Activated T-cell treated with anti-CD3 and anti-CD28 coated beads, Interleukin-2, amount 50 U/mL, for 48 hours (primary cell): ENCODE data around the gene DOCK7.
"Not testable (repeated sequence)": the region's sequence is repeated elsewhere in the genome, so short reads cannot be mapped to it uniquely, and the experiment has no call there.

Experiments
- DNase-seq, 2 experiments: peaks; one replicate each; pipeline ENCODE4 v3.0.0-alpha.2; 2020

The DOCK7 gene, protein sequence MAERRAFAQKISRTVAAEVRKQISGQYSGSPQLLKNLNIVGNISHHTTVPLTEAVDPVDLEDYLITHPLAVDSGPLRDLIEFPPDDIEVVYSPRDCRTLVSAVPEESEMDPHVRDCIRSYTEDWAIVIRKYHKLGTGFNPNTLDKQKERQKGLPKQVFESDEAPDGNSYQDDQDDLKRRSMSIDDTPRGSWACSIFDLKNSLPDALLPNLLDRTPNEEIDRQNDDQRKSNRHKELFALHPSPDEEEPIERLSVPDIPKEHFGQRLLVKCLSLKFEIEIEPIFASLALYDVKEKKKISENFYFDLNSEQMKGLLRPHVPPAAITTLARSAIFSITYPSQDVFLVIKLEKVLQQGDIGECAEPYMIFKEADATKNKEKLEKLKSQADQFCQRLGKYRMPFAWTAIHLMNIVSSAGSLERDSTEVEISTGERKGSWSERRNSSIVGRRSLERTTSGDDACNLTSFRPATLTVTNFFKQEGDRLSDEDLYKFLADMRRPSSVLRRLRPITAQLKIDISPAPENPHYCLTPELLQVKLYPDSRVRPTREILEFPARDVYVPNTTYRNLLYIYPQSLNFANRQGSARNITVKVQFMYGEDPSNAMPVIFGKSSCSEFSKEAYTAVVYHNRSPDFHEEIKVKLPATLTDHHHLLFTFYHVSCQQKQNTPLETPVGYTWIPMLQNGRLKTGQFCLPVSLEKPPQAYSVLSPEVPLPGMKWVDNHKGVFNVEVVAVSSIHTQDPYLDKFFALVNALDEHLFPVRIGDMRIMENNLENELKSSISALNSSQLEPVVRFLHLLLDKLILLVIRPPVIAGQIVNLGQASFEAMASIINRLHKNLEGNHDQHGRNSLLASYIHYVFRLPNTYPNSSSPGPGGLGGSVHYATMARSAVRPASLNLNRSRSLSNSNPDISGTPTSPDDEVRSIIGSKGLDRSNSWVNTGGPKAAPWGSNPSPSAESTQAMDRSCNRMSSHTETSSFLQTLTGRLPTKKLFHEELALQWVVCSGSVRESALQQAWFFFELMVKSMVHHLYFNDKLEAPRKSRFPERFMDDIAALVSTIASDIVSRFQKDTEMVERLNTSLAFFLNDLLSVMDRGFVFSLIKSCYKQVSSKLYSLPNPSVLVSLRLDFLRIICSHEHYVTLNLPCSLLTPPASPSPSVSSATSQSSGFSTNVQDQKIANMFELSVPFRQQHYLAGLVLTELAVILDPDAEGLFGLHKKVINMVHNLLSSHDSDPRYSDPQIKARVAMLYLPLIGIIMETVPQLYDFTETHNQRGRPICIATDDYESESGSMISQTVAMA (N-terminal part only)

DNA sequence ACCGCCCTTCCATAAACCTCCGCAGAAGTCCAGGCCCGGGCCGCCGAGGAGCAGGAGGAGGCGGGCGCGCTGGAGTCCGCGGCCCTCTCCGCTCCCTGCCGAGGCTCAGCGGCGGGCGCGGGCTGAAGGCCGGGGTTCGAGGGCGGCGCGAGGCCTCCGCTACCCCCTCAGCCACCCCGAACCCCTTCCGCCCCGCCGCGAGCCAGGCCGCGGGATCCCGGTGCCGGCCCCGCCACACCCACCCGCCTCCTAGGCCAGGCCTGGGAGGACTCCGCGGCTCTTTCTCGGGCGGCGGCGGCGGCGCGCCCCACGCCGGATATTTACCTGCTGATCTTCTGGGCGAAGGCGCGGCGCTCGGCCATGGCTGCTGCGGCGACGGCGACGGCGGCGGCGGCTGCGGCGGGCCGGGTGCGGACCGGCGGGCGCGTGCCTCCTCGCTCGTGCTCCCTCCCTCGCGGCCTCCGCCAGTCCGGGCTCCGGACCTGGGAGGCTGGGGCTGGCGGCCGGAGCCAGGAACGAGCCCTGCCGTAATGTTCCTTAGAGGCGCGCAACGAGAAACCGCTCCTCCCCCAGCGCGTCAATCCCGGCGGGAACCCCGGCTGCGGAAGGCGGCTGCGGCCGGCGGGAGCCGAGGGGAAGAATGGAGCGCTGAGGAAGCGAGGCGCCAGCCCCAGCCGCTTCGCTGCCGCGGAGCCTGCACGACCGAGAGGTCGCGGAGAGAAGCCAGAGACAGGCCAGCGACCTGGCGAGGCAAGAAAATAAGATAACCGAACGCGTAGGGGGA, at the start of gene DOCK7:
TSS of gene DOCK7 (minus strand) at position 484 of the 784 bp plus-strand sequence. CDS start at position 362, 122 bp downstream.
- peak; percentile 62 to 73 for DNase-seq

DNA sequence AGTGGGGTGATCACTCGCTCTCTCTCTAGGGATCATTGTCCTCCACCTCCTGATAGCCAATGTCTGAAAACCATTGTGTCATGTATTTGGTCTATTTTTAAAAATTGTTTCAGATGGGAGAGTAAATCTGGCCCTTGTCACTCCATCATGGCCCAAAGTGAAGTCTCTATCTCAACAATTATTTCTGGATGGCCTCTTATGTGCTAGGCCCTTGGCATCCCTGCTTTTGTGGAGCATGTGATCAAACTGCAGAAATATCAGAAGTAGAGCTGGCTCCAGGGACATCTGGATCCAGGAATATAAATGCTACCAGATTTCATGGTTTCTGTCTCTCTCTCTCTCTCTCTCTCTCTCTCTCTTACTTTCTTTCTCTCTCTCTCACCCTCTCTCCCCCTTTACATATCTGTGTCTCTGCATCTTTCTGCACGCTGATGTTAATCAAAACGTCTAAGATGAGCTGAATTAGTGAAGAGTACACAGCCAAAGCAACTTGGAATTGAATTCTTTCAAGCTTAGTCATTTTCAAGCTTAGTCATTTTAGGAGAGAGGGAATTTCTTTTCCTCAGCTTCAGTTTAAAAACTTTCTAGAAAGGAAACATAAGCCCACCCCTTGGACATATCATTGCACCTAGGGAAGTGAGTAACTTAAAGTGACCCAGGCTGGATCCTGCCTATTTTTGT, 47.4 kb upstream of the DOCK7 start:
- no peak for DNase-seq

DNA sequence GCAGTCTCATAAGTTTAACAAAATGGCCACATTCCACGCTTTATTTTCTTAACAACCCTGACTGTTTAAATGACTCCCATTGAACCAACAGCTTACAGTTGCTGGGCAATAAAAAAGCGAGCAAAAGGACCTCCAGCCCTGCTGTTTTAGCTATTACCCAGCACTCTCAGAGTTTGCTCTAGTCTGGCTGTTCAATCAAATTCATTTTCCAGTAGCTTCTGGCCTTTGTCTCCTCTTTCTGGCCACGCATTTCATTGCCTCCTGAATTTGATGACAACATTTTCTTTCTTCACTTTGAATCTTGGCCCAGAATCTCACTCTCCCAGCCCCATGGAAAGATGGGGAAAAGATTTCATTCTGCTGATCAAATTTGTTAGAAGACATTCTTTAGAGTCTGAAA, 44.1 kb upstream of the DOCK7 start:
- no peak for DNase-seq

DNA sequence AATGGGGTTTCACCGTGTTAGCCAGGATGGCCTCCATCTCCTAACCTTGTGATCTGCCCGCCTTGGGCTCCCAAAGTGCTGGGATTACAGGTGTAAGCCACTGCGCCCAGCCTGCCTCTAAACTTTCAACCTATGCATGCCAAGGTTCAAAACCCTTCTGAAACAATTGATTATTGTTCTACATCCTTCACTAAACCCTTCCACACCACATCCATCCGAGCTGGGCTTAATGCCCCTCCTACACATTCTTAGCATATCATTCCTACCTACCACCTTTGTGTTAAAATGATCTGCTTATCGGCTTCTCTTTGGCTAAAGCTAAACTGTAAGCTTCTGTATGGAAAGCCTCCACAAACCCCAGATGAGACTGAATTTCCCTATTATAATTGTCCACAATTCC, 40.8 kb upstream of the DOCK7 start:
- DNase-seq: no peak

DNA sequence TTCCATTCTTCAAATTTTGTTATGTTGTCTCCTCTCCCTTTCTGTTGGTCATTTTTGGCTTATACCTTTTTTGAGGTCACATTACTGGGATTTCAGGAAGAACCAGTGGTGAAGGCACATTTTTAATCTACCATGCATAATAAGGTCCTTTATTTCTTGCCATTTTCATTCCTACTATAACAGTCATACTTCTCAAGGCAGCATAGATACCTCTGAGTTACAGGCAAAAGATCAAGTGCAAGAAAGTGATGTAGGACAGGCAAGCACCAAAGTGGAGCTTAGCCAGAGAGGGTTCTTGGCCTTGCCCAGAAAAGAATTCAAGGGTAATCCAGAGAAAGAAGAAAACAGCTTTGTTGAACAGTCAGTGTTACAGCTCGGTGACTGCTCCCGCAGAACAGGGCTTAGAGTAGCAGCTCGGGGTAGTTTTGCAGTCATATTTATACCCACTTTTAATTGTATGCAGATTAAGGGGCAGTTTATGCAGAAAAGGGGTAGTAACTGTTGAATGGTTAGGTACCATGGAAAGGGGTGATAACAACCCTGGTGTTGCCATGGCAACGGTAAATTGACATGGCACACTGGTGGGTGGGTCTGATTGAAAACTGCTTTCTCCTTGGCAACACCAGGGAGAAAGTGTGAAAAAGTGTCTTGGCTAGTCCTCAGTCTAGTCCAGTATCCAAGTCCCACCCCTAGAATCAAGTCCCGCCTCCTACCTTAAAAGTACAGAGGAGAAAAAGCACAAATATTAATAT, 39.6 kb upstream of the DOCK7 start:
- no peak for DNase-seq

DNA sequence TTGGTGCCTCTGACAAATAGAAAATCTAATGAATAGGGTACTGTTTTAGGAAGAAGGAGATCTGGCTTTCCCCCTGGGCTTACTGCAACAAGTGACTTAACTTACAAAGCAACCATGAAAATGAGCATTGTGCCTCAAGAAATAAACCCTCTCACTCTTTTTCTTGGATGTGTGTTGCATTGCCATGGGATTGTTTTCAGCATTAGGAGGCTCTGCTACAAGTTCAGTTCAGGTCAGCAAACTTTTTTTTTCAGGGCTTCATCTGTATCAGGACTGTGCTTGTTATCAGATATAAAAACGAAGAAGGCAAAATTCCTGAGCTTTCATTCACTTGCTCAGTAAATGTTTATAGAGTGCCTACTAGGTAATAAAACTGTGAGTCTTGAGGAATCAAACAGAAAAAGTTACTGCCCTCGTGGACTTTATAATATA, 37.8 kb upstream of the DOCK7 start:
- DNase-seq: no peak

DNA sequence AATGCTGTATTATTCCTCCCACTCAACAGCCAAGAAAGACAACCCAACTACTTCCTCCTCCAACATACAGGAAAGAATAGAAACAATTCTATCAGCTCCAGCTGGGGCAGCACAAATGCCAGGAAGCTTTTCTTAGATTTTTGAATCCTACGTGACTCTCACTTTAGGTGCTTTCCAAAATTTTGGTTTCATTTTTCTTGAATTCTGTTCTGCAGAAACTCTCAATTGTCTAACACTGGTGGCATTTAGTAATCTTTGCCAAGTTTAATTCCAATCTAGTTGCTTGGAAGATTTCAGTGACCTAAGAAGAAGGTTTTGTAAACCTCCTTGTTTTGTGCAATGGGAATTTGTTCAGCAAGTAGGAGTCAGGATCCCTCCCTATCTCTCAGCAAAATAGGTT, 37.1 kb upstream of the DOCK7 start:
- DNase-seq: no peak

DNA sequence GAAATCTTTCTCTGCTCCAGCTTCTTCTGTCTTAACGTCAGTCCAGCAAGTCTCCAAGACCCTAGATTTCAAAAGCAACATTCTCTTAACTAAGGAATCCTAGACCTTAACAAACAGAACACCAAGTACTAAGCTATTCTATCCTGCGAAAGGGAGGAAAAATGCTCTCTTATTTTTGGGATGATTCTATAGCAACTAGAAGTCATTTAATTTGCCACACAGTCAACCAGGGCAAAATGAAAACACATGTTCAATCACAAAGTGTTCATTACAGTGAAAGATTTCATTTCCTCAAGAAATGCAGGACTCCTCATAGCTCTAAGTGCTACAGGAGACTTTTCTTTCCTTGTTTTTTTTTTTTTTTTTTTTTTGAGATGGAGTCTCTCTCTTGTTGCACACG, 36.2 kb upstream of the DOCK7 start:
- no peak for DNase-seq

DNA sequence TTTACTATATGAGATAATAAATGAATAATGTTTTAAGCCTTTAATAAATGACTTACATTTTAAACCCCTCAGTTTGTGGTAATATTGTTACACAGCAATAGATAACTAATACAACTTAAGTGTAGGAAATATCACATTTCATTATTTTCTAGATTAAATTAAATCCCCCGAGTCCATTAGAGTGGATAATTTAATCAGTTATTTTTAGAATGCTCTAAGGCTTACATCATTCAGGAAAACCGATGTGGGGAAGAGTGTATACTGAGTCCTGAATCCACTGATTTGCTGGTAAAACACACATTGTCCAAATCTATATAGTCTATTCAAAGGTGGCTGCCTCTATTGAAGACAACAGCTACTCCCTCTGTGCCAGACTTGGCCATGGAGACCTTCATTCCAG, 35.7 kb upstream of the DOCK7 start:
- DNase-seq: no peak

DNA sequence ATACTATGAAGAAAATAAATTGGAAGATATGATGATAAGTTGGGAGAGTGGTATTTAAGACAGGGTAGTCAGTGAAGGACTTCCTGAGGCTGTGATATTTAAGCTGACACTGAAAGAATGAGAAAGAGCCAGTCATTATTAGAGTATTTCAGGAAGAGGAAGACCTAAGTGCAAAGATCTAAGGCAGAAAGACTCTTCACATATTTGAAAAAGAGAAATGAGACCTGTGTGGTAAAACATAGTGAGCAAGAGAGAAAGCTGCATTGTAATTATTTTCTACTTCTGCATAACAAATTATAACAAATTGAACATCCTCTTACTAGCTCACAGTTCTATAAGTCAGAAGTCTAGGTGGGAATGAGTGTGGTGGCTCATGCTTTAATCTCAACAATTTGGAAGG, 34.6 kb upstream of the DOCK7 start:
- no peak for DNase-seq

DNA sequence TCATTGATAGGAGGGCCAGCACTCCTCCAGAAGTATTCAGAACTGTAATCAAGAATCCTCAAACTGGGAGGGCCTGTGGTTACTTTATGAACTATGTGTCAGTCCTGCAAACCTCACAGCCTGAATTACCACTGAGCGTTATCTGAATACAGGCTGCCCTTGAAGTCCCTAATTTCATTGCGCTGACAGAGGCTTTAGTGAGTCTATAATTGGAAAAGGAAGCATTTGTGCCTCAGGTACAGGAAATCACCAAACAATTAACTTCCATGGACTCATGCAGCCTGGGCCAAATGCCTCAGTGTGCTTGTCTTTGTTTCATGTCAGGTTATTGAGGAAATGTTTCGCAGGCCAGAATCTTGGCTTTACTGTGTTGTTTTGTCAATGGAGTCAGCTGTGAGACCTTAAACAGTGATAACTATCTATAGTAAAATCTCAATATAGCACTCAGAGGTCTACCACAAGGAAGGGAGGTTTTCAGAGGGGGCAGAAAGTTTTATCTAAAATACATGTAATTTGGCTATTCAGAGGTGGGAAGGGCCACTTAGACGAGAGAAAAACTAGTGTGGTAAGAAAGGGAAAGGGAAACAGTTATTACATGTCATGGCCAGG, 32.9 kb upstream of the DOCK7 start:
- DNase-seq: no peak

DNA sequence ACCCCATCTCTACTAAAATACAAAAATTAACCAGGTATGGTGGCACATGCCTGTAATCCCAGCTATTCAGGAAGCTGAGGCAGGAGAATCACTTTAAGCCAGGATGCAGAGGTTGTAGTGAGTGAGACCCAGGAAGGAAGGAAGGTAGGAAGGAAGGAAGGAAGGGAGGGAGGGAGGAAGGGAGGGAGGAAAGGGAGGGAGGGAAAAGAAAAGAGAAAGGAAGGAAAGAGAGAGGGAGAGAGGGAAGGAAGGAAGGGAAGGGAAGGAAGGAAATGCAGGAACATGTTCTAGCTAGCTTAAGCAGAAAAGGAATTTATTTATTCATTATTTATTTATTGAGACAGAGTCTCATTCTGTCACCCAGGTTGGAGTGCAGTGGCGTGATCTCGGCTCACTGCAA, 30.2 kb upstream of the DOCK7 start:
- DNase-seq: not testable (repeated sequence)

DNA sequence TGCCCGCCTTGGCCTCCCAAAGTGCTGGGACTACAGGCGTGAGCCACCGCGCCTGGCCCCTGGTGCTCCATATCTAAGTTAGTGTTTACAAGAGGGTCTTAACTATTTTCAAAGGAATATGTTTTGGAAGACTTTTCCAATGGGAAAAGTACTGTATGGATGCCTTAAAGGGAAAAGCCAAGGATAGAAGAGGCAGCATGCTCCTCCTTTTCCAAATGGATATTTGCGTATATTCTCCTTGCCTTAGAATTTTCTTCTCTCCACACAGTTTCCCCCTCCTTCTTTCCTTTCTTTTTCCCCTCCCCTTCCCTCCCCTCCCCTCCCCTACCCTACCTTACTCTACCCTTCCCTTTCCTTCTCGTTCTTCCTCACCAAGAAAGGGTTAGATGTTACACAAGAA, 29.3 kb upstream of the DOCK7 start:
- no peak for DNase-seq

DNA sequence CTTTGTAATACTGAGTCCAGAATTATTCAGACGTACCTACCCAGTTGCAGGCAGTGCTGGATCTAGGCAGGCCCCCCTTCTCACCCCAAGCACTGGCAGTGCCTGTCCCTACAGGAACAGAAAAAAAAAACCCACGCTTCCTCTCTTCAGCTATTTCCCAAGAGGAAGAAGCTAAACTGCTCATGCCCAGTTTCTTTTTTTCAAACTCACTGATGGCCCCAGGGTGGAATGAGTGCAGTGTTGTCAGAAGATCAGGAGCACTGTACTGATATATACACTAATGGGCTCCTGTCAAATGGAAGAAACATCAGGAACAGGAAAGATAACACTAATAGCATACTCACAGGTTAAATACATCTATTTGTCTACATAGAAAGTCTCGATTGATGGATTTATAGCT, 28.2 kb upstream of the DOCK7 start:
- no peak for DNase-seq

DNA sequence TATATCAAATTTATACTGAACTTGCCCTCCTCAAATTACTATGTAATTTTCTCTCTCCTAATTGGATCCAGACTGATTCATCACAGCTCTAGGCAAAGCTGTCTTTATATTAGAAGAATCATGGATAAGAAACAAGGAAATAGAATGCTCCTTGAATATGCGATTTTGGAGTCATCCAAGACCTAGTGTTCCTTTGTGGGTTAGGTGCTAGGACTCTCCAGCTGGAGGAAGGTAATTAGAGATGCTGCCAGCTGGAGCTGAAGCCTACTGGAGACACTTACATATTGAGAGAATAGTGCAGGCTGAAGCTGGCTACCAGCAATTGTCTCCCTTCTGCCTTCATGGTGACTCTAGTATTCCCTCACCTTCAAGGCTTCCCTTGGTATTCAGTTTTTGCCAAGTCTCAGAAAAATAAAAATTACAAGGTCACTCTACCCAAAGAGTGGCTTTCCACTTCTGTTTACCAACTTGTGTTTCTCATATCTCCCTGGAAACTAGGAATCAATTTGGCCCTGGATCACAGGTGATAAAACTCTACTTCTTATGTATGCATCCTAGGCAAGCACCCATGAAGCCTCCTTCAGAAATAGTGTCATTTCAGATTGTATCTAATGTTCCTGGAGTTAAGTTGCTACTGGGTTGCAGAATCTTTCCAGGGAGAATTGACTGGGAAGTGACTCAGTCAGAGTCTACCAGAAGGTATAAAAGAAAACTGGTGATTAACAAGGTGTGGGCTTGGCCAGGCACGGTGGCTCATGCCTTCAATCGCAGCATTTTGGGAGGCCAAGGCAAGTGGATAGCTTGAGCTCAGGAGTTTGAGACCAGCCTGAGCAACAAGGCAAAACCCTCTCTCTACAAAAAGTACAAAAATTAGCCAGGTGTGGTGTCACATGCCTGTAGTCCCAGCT, 24.4 kb upstream of the DOCK7 start:
- no peak for DNase-seq

DNA sequence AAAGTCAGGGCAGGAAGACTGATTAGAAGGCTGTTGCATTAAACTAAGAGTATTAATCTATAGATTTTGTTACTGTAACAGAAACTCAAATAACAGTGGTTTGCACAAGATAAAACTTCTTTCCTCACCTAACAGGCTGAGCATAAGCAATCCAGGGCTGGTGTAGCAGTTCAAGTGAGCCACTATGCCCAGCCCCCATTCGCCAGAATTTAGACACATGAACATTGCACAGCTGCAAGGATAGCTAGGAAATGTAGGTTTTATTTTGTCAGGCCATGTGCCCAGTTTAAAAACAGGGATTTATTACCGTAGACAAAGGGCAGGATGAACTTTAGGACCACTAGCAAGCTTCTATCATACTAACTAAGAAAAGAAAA, 19.5 kb upstream of the DOCK7 start:
- no peak for DNase-seq

DNA sequence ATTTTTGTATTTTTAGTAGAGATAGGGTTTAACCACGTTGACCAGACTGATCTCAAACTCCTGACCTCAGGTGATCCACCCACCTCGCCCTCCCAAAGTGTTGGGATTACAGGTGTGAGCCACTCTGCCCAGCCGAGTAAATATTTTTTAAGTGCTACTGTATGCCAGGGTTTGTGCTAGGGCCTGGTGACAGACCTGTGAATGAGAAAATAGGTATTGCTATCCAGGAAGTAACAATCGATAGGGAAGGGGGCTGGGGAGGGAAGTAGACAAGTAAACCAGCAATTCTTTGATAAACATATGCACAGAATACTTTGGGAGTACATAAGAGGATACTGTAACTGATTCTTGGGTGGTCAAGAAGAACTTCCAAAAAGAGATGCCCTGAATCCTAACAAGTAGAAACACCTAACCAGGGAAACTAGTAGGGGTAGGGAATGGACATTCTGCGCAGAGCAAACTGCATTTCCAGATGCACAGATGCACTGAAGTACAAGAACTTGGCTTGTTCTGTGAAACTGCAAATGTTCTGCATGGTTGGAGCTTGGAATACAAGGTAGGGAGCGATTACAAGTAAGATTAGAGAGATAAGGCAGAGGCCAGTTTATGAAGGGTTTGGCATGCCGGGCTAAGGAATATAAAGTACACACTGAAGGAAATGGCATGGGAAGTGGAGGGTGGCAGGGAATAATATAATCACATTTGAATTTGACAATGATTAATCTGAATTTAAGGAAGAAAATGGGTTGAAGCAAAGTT, 19.0 kb upstream of the DOCK7 start:
- no peak for DNase-seq

DNA sequence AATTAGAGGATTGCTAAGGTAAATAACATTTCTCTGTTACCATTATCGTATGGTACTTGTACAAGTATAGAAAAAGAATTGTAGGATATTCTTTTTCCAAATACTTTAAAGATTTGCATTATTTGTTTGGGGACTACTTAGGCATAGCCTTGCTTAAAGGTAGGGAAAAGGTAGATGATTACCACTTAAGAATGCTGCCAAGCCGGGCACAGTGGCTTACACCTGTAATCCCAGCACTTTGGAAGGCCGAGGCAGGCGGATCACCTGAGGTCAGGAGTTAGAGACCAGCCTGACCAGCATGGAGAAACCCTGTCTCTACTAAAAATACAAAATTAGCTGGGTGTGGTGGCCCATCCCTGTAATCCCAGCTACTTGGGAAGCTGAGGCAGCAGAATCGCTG, 10.0 kb upstream of the DOCK7 start:
- not testable (repeated sequence) for DNase-seq

DNA sequence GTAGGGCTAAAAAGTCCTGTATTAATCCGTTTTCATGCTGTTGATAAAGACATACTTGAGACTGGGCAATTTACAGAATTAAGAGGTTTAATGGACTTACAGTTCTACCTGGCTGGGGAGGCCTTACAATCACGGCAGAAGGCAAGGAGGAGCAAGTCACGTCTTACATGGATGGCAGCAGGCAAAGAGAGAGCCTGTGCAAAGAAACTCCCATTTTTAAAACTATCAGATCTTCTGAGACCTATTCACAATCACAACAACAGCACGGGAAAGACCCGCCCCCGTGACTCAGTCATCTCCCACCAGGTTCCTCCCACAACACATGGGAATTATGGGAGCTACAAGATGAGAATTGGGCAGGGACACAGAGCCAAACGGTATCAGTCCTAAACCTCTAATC, 6.3 kb upstream of the DOCK7 start:
- not testable (repeated sequence) for DNase-seq
